RWPE2 (cell line): ENCODE data around the gene SOX21.

ENCODE experiments used
- ATAC-seq: fragments of 200-7000 bp; cut with Tn5 transposase; 3 replicates; pipeline ENCODE4 v1.9.1; 2021; ENCODE audit warnings: low read depth
- DNase-seq: peaks from one replicate; pipeline ENCODE4 v3.0.0-alpha.2; 2020; ENCODE audit warnings: low spot score
- H3K27ac ChIP-seq: fragments of 450-650 bp; 2 replicates; pipeline ENCODE4 v1.5.1; 2017; ENCODE audit warnings: mild to moderate bottlenecking; ENCODE audit not compliant: poor library complexity, severe bottlenecking
- H3K27me3 ChIP-seq: fragments of 250-450 bp; sonication (Bioruptor Pico); 2 replicates; pipeline ENCODE4 v1.5.1; 2021; ENCODE audit warnings: mild to moderate bottlenecking, moderate library complexity; ENCODE audit not compliant: insufficient read depth, poor library complexity, severe bottlenecking
- H3K36me3 ChIP-seq: fragments of 250-450 bp; sonication (Bioruptor Pico); 2 replicates; pipeline ENCODE4 v1.5.1; 2020; ENCODE audit warnings: low read depth, mild to moderate bottlenecking, moderate library complexity
- H3K4me1 ChIP-seq: fragments of 250-450 bp; sonication (Bioruptor Pico); 2 replicates; pipeline ENCODE4 v1.5.1; 2021; ENCODE audit warnings: mild to moderate bottlenecking, moderate library complexity; ENCODE audit not compliant: insufficient read depth, poor library complexity, severe bottlenecking
- H3K4me3 ChIP-seq: fragments of 250-450 bp; sonication (Bioruptor Pico); 2 replicates; pipeline ENCODE4 v1.5.1; 2021; ENCODE audit warnings: mild to moderate bottlenecking, moderate library complexity; ENCODE audit not compliant: severe bottlenecking
- H3K9me3 ChIP-seq: fragments of 250-450 bp; sonication (Bioruptor Pico); 2 replicates; pipeline ENCODE4 v1.5.1; 2021; ENCODE audit warnings: mild to moderate bottlenecking, moderate library complexity; ENCODE audit not compliant: severe bottlenecking
- CTCF ChIP-seq: fragments of 450-650 bp; IDR thresholded peaks from one replicate; pipeline ENCODE4 v1.5.1; 2017; ENCODE audit warnings: mild to moderate bottlenecking, moderate library complexity; ENCODE audit not compliant: poor library complexity, severe bottlenecking

The SOX21 gene

GRCh38 chr13:94712812-94713560, 641 bp upstream of the SOX21 start:
- no peak overlapping the region for H3K27ac ChIP-seq
- H3K36me3 ChIP-seq, result no peaks in the 10 kb centered on the region
- no peaks in the 10 kb centered on the region for H3K9me3 ChIP-seq
- DNase-seq, result peak; percentile 62
- no peaks in the 10 kb centered on the region for H3K4me1 ChIP-seq
- ATAC-seq, result peak; percentile 64
- peaks cover 85% of the 10 kb centered on the region for H3K27me3 ChIP-seq
- H3K4me3 ChIP-seq, result peak overlapping the region; percentile 0
- no peak for TF ChIP-seq CTCF

- Histone ChIP-seq H3K4me1 (no peaks in the 10 kb centered on the region), H3K27me3 (peaks cover 97% of the 10 kb centered on the region), H3K9me3 (no peaks in the 10 kb centered on the region), H3K36me3 (no peaks in the 10 kb centered on the region), H3K4me3 (peak overlapping the region; percentile 10), H3K27ac (no peak overlapping the region)
- no peak for TF ChIP-seq CTCF
- ATAC-seq (peak; percentile 17; the same call in 2 of the 3 replicates), DNase-seq (peak; percentile 58)
These were observed 621 bp downstream of the SOX21 start for GRCh38 chr13:94711561-94712286.

GRCh38 chr13:94710881-94711560, 1.3 kb downstream of the SOX21 start:
- Histone ChIP-seq H3K4me1 (no peaks in the 10 kb centered on the region), H3K9me3 (no peaks in the 10 kb centered on the region), H3K4me3 (peak overlapping the region; percentile 10), H3K27ac (no peak overlapping the region), H3K36me3 (no peaks in the 10 kb centered on the region), H3K27me3 (peaks cover 97% of the 10 kb centered on the region)
- peak; percentile 54 for TF ChIP-seq CTCF
- ATAC-seq (peak; percentile 20), DNase-seq (peak; percentile 59)

GRCh38 chr13:94710065-94710781, 2.1 kb downstream of the SOX21 start:
- no peak for ATAC-seq
- no peaks in the 10 kb centered on the region for H3K4me1 ChIP-seq
- peaks cover 96% of the 10 kb centered on the region for H3K27me3 ChIP-seq
- H3K36me3 ChIP-seq, result no peaks in the 10 kb centered on the region
- H3K9me3 ChIP-seq, result no peaks in the 10 kb centered on the region
- no peak overlapping the region for H3K27ac ChIP-seq
- no peak for TF ChIP-seq CTCF
- DNase-seq, result no peak
- H3K4me3 ChIP-seq, result no peak overlapping the region
